Central memory CD8-positive, alpha-beta T cell (primary cell): Measurements from ENCODE around the gene RRP36.
"Not testable (repeated sequence)": the region's sequence is repeated elsewhere in the genome, so short reads cannot be mapped to it uniquely, and the experiment has no call there.

Experiments used
- ATAC-seq: fragments of 150-1000 bp; cut with Tn5 transposase; replicated peaks from 2 replicates; pipeline ENCODE4 v1.10.0; 2022; ENCODE audit warnings: mild to moderate bottlenecking, moderate FRiP score, moderate number of reproducible peaks; ENCODE audit not compliant: poor library complexity, severe bottlenecking; ENCODE audit errors: extremely low read depth
- DNase-seq, 2 donors: peaks; one replicate each; pipeline ENCODE4 v3.0.0; 2021; ENCODE audit warnings: low spot score in 2 of 2
- H3K27ac Mint-ChIP-seq: one replicate; pipeline ENCODE4 v1.8.0; 2022; ENCODE audit warnings: low read depth, mild to moderate bottlenecking, moderate library complexity, mixed read lengths
- H3K27me3 Mint-ChIP-seq: one replicate; pipeline ENCODE4 v1.8.0; 2022; ENCODE audit warnings: mixed read lengths
- H3K36me3 Mint-ChIP-seq: one replicate; pipeline ENCODE4 v1.8.0; 2022; ENCODE audit warnings: mild to moderate bottlenecking, moderate library complexity, mixed read lengths; ENCODE audit not compliant: insufficient read depth
- H3K4me1 Mint-ChIP-seq: one replicate; pipeline ENCODE4 v1.8.0; 2022; ENCODE audit warnings: mixed read lengths
- H3K4me3 Mint-ChIP-seq: one replicate; pipeline ENCODE4 v1.8.0; 2022; ENCODE audit warnings: mild to moderate bottlenecking, moderate library complexity, mixed read lengths
- H3K9me3 Mint-ChIP-seq: one replicate; pipeline ENCODE4 v1.8.0; 2022; ENCODE audit warnings: mixed read lengths

The RRP36 gene

DNA sequence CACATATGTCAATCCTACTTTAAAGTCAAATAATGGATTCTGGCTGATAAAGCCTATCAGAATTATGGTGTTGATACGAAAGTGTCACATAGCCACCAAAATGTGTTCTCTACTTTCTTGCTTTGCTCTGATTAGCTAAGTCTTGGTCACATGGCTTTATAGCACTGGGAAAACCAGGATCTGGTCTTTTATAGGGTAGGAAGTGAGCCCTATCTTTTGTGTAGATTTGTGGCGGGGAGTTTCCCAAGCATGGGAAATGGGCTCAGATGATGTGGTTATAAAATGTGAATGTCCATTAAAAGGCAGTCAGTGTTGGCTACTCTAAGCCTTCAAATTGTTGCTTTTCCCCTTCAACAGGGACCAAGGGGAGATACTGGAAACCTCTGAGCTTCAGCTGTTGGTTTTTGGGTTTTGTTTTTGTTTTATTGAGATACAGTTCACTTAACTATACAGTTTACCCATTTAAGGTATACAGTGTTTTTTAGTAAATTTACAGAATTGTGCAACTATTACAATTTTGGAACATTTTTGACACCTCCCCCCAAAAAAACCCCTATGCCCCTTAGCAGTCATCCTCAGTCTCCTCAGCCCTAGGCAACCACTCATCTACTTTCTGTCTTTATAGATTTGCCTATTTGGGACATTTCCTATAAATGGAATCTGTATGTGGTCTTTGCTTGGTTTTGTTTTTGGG, 12.2 kb downstream of the RRP36 start:
- no peaks in the 10 kb centered on the region for H3K4me1 Mint-ChIP-seq
- no peak overlapping the region for H3K4me3 Mint-ChIP-seq

GRCh38 chr6:43034190-43034525, 12.7 kb downstream of the RRP36 start:
- ATAC-seq: no peak
- H3K9me3 Mint-ChIP-seq: no peaks in the 10 kb centered on the region

More for the DNA sequence above, 12.2 kb downstream of the RRP36 start:
- DNase-seq (no peak), ATAC-seq (no peak)
- Mint-ChIP-seq H3K9me3 (no peaks in the 10 kb centered on the region), H3K27ac (peak overlapping the region; percentile 54), H3K36me3 (peaks cover 38% of the 10 kb centered on the region), H3K27me3 (no peaks in the 10 kb centered on the region)

DNA sequence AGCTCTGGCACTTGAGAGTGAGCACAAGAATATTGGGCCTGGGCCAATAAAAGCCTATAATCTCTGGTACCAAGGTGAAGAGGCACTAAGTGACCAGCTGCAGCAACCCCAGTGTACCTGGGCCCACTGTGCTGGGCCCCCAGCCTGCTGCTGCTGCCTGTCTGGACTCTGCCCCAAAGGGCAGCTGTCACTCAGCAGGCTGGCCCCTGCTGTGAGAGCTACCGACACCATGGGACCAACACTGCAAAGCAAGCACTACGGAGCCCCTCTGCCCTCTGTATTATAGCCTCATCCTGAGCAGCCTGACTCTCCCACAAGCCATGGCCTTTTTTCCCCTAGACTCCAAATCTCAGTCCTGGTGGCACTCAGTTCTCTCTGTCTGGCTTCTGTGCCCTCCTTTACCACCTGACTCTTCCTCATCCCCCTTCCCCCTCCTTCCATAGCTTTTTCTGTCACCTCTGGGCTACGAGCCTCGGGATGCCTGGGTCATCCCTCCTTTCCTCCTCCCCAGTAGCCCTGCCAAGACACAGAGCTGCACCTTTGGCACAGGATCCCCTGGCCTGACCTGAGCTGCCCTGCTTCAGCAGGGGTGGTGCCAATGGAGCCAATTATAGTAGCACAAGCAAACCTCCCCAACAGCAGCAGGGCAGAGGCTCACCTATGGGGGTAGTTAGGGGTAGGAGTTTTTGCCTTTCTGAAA, 14.2 kb downstream of the RRP36 start:
- H3K9me3 Mint-ChIP-seq: no peaks in the 10 kb centered on the region
- ATAC-seq (no peak), DNase-seq (no peak)
- no peak overlapping the region for H3K4me3 Mint-ChIP-seq
- no peaks in the 10 kb centered on the region for H3K4me1 Mint-ChIP-seq
- peaks cover 29% of the 10 kb centered on the region for H3K36me3 Mint-ChIP-seq
- H3K27me3 Mint-ChIP-seq: no peaks in the 10 kb centered on the region
- peak overlapping the region; percentile 23 for H3K27ac Mint-ChIP-seq

More at GRCh38 chr6:43034190-43034525, 12.7 kb downstream of the RRP36 start:
- peaks cover 39% of the 10 kb centered on the region for H3K36me3 Mint-ChIP-seq
- H3K4me3 Mint-ChIP-seq: no peak overlapping the region
- H3K4me1 Mint-ChIP-seq: no peaks in the 10 kb centered on the region
- no peak for DNase-seq
- H3K27me3 Mint-ChIP-seq: no peaks in the 10 kb centered on the region
- no peak overlapping the region for H3K27ac Mint-ChIP-seq

- no peak for DNase-seq
- no peak overlapping the region for H3K27ac Mint-ChIP-seq
- no peak overlapping the region for H3K4me3 Mint-ChIP-seq
- H3K36me3 Mint-ChIP-seq: peaks cover 22% of the 10 kb centered on the region
- ATAC-seq: no peak
- no peaks in the 10 kb centered on the region for H3K9me3 Mint-ChIP-seq
- no peaks in the 10 kb centered on the region for H3K27me3 Mint-ChIP-seq
- H3K4me1 Mint-ChIP-seq: no peaks in the 10 kb centered on the region
Measured at GRCh38 chr6:43036712-43037111, 15.3 kb downstream of the RRP36 start.

- H3K9me3 Mint-ChIP-seq: no peaks in the 10 kb centered on the region
- ATAC-seq (no peak), DNase-seq (no peak)
- no peaks in the 10 kb centered on the region for H3K27me3 Mint-ChIP-seq
- H3K36me3 Mint-ChIP-seq: peaks cover 18% of the 10 kb centered on the region
- H3K4me1 Mint-ChIP-seq: no peaks in the 10 kb centered on the region
- no peak overlapping the region for H3K4me3 Mint-ChIP-seq
- no peak overlapping the region for H3K27ac Mint-ChIP-seq
Measured at GRCh38 chr6:43037197-43037596, 15.8 kb downstream of the RRP36 start.

- Mint-ChIP-seq H3K4me1 (no peaks in the 10 kb centered on the region), H3K27me3 (no peaks in the 10 kb centered on the region), H3K9me3 (no peaks in the 10 kb centered on the region), H3K4me3 (no peak overlapping the region), H3K27ac (no peak overlapping the region), H3K36me3 (peaks cover 18% of the 10 kb centered on the region)
- DNase-seq (no peak), ATAC-seq (no peak)
Measured at GRCh38 chr6:43037706-43038105, 16.3 kb downstream of the RRP36 start.

- no peak for ATAC-seq
- Mint-ChIP-seq H3K27me3 (no peaks in the 10 kb centered on the region), H3K9me3 (no peaks in the 10 kb centered on the region), H3K4me1 (no peaks in the 10 kb centered on the region), H3K4me3 (no peak overlapping the region), H3K36me3 (peaks cover 22% of the 10 kb centered on the region), H3K27ac (peak overlapping the region; percentile 6)
- DNase-seq: no peak
Measured at GRCh38 chr6:43038727-43039126, 17.3 kb downstream of the RRP36 start.

DNA sequence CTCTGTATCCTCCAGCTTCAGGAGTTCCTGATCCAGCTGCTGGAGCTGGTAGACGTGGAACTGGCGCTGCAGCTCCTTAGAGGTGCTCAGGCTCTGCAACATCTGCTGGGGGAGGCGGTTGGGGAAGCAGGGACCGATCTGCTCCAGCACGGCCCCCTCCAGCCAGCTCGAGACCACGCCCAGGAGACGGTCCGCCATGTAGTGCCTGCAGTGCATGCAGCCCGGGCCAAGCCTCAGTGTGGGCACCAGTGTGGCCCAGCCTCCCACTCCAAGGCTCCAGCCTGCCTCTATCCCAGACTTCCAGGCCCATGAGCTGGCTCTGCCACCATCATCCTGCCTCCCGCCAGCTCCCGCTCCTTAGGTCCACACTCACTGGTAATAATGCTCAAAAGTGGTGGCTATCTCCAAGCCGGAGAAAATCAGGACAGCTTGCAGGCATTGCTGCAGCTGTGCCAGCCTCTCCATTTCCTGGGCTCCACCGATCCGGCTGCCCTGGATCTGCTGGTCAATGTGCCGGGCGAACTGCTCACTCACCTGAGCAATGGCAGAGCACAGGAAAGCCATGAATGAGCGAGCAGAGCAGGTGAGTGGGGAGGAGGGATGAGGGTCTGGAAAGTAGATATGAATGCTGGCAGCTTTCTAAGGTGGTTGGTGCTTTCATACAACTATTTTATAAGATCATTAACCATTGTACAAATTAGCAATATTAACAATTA, 19.3 kb downstream of the RRP36 start:
- Mint-ChIP-seq H3K36me3 (peaks cover 17% of the 10 kb centered on the region), H3K27ac (peak overlapping the region; percentile 56), H3K4me3 (no peak overlapping the region)

DNA sequence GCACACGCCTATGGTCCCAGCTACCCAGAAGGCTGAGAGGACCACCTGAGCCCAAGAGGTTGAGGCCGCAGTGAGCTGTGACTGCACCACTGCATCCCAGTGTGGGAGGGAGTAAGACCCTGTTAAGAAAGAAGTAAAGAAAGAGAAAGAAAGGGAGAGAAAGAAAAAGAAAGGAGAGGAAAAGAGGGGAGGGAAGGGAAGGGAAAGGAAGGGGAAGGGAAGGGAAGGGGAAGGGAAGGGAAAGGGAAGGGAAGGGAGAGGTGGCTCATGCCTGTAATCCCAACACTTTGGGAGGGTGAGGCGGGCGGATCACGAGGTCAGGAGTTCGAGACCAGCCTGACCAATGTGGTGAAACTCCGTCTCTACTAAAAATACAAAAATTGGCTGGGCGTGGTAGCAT, 20.1 kb downstream of the RRP36 start:
- Mint-ChIP-seq H3K27ac (peak overlapping the region; percentile 72), H3K36me3 (peaks cover 17% of the 10 kb centered on the region)
- ATAC-seq, H3K9me3 Mint-ChIP-seq, H3K4me3 Mint-ChIP-seq, H3K4me1 Mint-ChIP-seq, DNase-seq, H3K27me3 Mint-ChIP-seq: not testable (repeated sequence)

More for the DNA sequence above, 19.3 kb downstream of the RRP36 start:
- Mint-ChIP-seq H3K27me3 (no peaks in the 10 kb centered on the region), H3K4me1 (no peaks in the 10 kb centered on the region), H3K9me3 (no peaks in the 10 kb centered on the region)
- no peak for ATAC-seq
- no peak for DNase-seq

GRCh38 chr6:43043310-43043709, 21.9 kb downstream of the RRP36 start:
- Mint-ChIP-seq H3K36me3 (peaks cover 18% of the 10 kb centered on the region), H3K27me3 (no peaks in the 10 kb centered on the region), H3K4me3 (no peak overlapping the region), H3K27ac (no peak overlapping the region), H3K4me1 (no peaks in the 10 kb centered on the region), H3K9me3 (no peaks in the 10 kb centered on the region)
- DNase-seq (no peak), ATAC-seq (no peak)

DNA sequence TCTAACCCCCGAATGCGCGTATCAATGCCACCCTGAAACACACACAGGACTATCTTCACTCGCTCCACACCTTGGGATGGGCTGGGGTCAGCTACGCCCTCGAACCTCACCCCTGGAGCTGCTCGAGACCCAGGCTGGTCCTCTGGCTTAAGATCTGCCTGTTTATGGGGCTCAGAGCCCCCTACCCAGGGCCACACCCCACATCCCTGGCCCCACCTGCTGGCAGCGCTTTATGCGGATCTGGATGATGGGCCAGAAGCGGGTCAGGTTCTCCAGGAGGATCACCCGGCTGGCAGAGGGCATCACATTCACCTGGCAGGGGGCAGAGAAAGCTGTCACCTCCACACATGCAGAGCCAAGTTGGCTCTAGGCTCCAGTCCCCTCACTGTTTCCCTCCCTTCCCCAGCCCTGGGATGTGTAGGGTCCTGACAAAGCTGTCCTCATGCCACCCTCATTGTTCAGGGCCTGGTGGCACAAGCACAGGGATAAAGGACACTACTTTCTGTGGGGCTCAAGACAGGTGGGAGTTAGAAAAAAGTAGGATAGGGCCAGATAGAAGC, 24.0 kb downstream of the RRP36 start:
- peak overlapping the region; percentile 24 for H3K27ac Mint-ChIP-seq
- DNase-seq: no peak
- H3K4me3 Mint-ChIP-seq: no peak overlapping the region
- H3K4me1 Mint-ChIP-seq: peaks cover 3% of the 10 kb centered on the region
- no peaks in the 10 kb centered on the region for H3K27me3 Mint-ChIP-seq
- H3K36me3 Mint-ChIP-seq: peaks cover 20% of the 10 kb centered on the region
- no peaks in the 10 kb centered on the region for H3K9me3 Mint-ChIP-seq
- ATAC-seq: no peak

DNA sequence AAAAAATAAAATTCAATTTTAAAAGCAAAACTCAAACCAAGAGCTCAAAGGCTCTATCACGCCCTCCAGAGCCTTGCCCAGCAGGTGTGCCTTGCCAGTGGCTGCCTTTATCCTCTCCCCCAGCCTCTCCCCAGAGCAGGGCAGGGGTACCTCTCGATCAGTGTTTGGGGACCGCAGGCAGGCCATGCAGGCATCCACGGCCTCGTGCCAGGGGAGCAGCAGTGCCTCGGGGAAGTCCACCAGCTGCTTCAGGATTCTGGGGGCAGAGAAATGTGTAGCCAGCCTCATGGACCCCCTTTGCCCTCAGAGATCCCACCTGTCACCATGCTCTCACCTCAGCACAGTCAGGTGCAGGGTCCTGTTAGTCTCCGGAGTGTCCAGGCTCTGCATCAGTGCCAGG, 26.6 kb downstream of the RRP36 start:
- Mint-ChIP-seq H3K4me3 (no peak overlapping the region), H3K9me3 (no peaks in the 10 kb centered on the region), H3K36me3 (peaks cover 26% of the 10 kb centered on the region), H3K4me1 (peaks cover 24% of the 10 kb centered on the region), H3K27ac (no peak overlapping the region), H3K27me3 (no peaks in the 10 kb centered on the region)
- no peak for DNase-seq
- ATAC-seq: no peak
